K562 (cell line): Measurements from ENCODE around the gene FTSJ1. TPM values are rescaled to one million over a fixed set of nuclear protein-coding genes. Genes with fewer than 3 reads are reported as not detected.
A peak's percentile ranks its signal among the peaks of the same experiment; 100 is the strongest.

ENCODE experiments used
- ATAC-seq: fragments of 200-7000 bp; cut with Tn5 transposase; 3 replicates; pipeline ENCODE4 v1.9.1; 2020; ENCODE audit warnings: moderate library complexity
- BruUV-seq: library from RNA; stranded (reverse); fragments of 400-500 nt; replicated peaks from 2 replicates; lab custom pipeline; 2021; lab: Mats Ljungman, UMichigan
- CTCF ChIA-PET: fragments of 300-600 bp; formaldehyde crosslinking; extraction: SDS; loops from one replicate; lab custom pipeline; 2021; ENCODE audit warnings: low intra/inter-chr PET ratio; lab: Yijun Ruan, JAX
- POLR2A ChIA-PET: fragments of 300-600, 350-650 bp; sonication (Branson Sonifier 250); formaldehyde crosslinking; extraction: SDS; loops from one replicate; lab custom pipeline; 2021; ENCODE audit warnings: antibody characterized with exemption, inconsistent platforms; lab: Yijun Ruan, JAX
- DNase-seq, 4 experiments: peaks; one replicate each; pipeline versions ENCODE4 v3.0.0 to v3.0.0-alpha.2; 2011 to 2018; ENCODE audit warnings: low spot score in 3 of 4, mixed read lengths in 3 of 4; ENCODE audit errors: extremely low read depth in 1 of 4
- FAIRE-seq: peaks from 2 replicates; lab custom pipeline; 2011; peaks lifted over from hg19 to GRCh38; lab: Jason Lieb, UNC
- H2AFZ ChIP-seq: 2 replicates; pipeline ENCODE4 v1.6.0; 2011; ENCODE audit warnings: low read depth, low read length, control low read depth, inconsistent platforms
- H3K27ac ChIP-seq: fragments of 200-600 bp; 3 replicates; pipeline ENCODE4 v1.8.0; 2011; ENCODE audit warnings: low read depth, mild to moderate bottlenecking, control low read depth, inconsistent platforms, low read length, moderate library complexity, mixed read lengths; ENCODE audit errors: extremely low read depth
- H3K27me3 ChIP-seq, 2 experiments: fragments of 300-600 bp in 1 of 2; 2 replicates in 1 of 2; 3 replicates in 1 of 2; pipeline versions ENCODE4 v1.6.0 to v1.8.0; 2011; ENCODE audit warnings: inconsistent platforms in 2 of 2, low read length in 2 of 2, mild to moderate bottlenecking in 1 of 2, mixed read lengths in 1 of 2, moderate library complexity in 1 of 2; ENCODE audit not compliant: control insufficient read depth in 2 of 2, insufficient read depth in 2 of 2
- H3K36me3 ChIP-seq: fragments of 300-600 bp; 3 replicates; pipeline ENCODE4 v1.8.0; 2011; ENCODE audit warnings: mild to moderate bottlenecking, low read length, inconsistent platforms; ENCODE audit not compliant: control insufficient read depth, insufficient read depth
- H3K4me1 ChIP-seq, 2 experiments: fragments of 200-600 bp in 1 of 2; replicated peaks in 1 of 2; 2 replicates in 1 of 2; 3 replicates in 1 of 2; pipeline versions ENCODE4 v1.5.1 to v1.8.0; 2011; ENCODE audit warnings: inconsistent platforms in 2 of 2, low read length in 2 of 2, mild to moderate bottlenecking in 1 of 2, mixed read lengths in 1 of 2, moderate library complexity in 1 of 2; ENCODE audit not compliant: control insufficient read depth in 2 of 2, insufficient read depth in 2 of 2
- H3K4me2 ChIP-seq: 2 replicates; pipeline ENCODE4 v1.6.1; 2011; ENCODE audit warnings: low read length, control low read depth, inconsistent platforms, mixed read lengths; ENCODE audit not compliant: insufficient read depth
- H3K4me3 ChIP-seq: fragments of 200-600 bp; sonication (generic), shearing (Covaris generic); 2 replicates; pipeline ENCODE4 v1.5.1; 2016; ENCODE audit warnings: control low read depth, inconsistent platforms
- H3K79me2 ChIP-seq: fragments of 200-600 bp; 3 replicates; pipeline ENCODE4 v1.8.0; 2011; ENCODE audit warnings: low read length, inconsistent platforms; ENCODE audit not compliant: control insufficient read depth, insufficient read depth
- H3K9ac ChIP-seq, 2 experiments: 2 replicates each; pipeline versions ENCODE4 v1.6.0 to v1.6.1; 2011; ENCODE audit warnings: low read depth in 2 of 2, low read length in 2 of 2, control low read depth in 1 of 2, inconsistent platforms in 1 of 2, mild to moderate bottlenecking in 1 of 2, mixed read lengths in 1 of 2; ENCODE audit not compliant: insufficient read depth in 1 of 2
- H3K9me1 ChIP-seq: one replicate; pipeline ENCODE4 v1.6.0; 2011; ENCODE audit warnings: inconsistent platforms, mild to moderate bottlenecking, low read length, moderate library complexity; ENCODE audit not compliant: control insufficient read depth, insufficient read depth
- H3K9me3 ChIP-seq: replicated peaks from 2 replicates; pipeline ENCODE4 v1.5.1; 2011; ENCODE audit warnings: low read depth, low read length, inconsistent platforms; ENCODE audit not compliant: control insufficient read depth, insufficient read depth
- H4K20me1 ChIP-seq: replicated peaks from 2 replicates; pipeline ENCODE4 v1.6.1; 2011; ENCODE audit warnings: low read length, inconsistent platforms, mixed read lengths; ENCODE audit not compliant: control insufficient read depth, insufficient read depth
- BRD4 ChIP-seq: fragments of 200-600 bp; sonication (generic); IDR thresholded peaks from 2 replicates; pipeline ENCODE4 v1.6.1; 2017; ENCODE audit warnings: inconsistent platforms
- EZH2 ChIP-seq: IDR thresholded peaks from 2 replicates; pipeline ENCODE4 v1.6.1; 2012; ENCODE audit warnings: low read depth, mild to moderate bottlenecking, inconsistent platforms, low read length, borderline replicate concordance
- FOXK2 ChIP-seq, 2 experiments: fragments of 450-650 bp; IDR thresholded peaks in 1 of 2; conservative IDR thresholded peaks in 1 of 2; 2 replicates each; pipeline ENCODE4 v1.6.1; 2016; ENCODE audit warnings: low read depth in 2 of 2, mild to moderate bottlenecking in 1 of 2
- HCFC1 ChIP-seq: IDR thresholded peaks from 2 replicates; pipeline ENCODE4 v1.6.1; 2012; ENCODE audit warnings: low read depth, low read length, improper control_type of control experiment
- KDM1A ChIP-seq, 2 experiments: fragments of 450-650 bp; IDR thresholded peaks; 2 replicates each; pipeline ENCODE4 v1.6.1; 2016; ENCODE audit warnings: mild to moderate bottlenecking in 2 of 2
- PHF8 ChIP-seq: fragments of 200-600 bp; sonication (generic); IDR thresholded peaks from 2 replicates; pipeline ENCODE4 v1.6.1; 2012; ENCODE audit warnings: mixed run types, mild to moderate bottlenecking, inconsistent platforms, low read length, moderate library complexity, borderline replicate concordance
- RBM14 ChIP-seq: fragments of 200-400 bp; formaldehyde crosslinking; IDR thresholded peaks from 2 replicates; pipeline ENCODE4 v1.6.1; 2018; ENCODE audit warnings: low read depth, mild to moderate bottlenecking, low read length, moderate library complexity, borderline replicate concordance; ENCODE audit not compliant: insufficient read depth
- TRIM28 ChIP-seq: fragments of 450-650 bp; IDR thresholded peaks from 2 replicates; pipeline ENCODE4 v1.6.1; 2017
- WGBS: fragments of 100-300 bp; shearing (Covaris generic); methylation state at CpG from one replicate; pipeline ENCODE4 v1.1.6; 2016; ENCODE audit warnings: low coverage, mixed read lengths; ENCODE audit not compliant: insufficient coverage; ENCODE audit errors: missing lambda C conversion rate; 5-methylcytosine and 5-hydroxymethylcytosine counted together
- in situ Hi-C: fragments of 300-500 bp; cut with MboI; formaldehyde crosslinking; loops from 4 replicates; pipeline ENCODE4 v1.15.0; 2018; ENCODE audit warnings: inconsistent platforms, mixed read lengths
- intact Hi-C: fragments of 100-400 bp; cut with micrococcal nuclease; formaldehyde crosslinking; loops from 2 replicates; pipeline ENCODE4 v1.14.2; 2022
- polyA plus RNA-seq, 8 experiments: library from polyadenylated mRNA; depleted of rRNA in 4 of 8; stranded (reverse) in 5 of 8; unstranded in 3 of 8; fragments of >200 nt; fragmentation: Nextera tagmentation in 2 of 8; fragmentation: Illumina TruSeq in 1 of 8; extraction: Ambion mirVana in 2 of 8; extraction: Trizol in 1 of 8; gene quantifications; 2 replicates each; pipeline versions ENCODE4 v1.2.1 to v1.2.3, GENCODE V29; 2011 to 2014; ENCODE audit warnings: inconsistent platforms in 1 of 8, missing spikeins in 1 of 8
- total RNA-seq, 7 experiments: library from RNA; depleted of rRNA in 6 of 7; stranded (reverse); fragments of >200 nt in 6 of 7; fragmentation: Illumina TruSeq in 2 of 7; extraction: Trizol in 2 of 7; gene quantifications; 2 replicates each; pipeline versions ENCODE4 v1.2.1 to v1.2.3, GENCODE V29; 2011 to 2021; ENCODE audit warnings: low replicate concordance in 1 of 7
- TF ChIP-seq, protein P1 (sequence below): sonication (generic); formaldehyde crosslinking; IDR thresholded peaks from 2 replicates; pipeline ENCODE4 v1.8.0; 2022; ENCODE audit warnings: missing genetic modification reagents, mild to moderate bottlenecking, moderate library complexity, borderline replicate concordance
- TF ChIP-seq, protein P2 (sequence below), 2 experiments: fragments of 450-650 bp; IDR thresholded peaks; 2 replicates each; pipeline ENCODE4 v1.6.1; 2016; ENCODE audit warnings: mild to moderate bottlenecking in 2 of 2, borderline replicate concordance in 1 of 2, low read depth in 1 of 2, moderate library complexity in 1 of 2

Gene FTSJ1
- total and polyA plus RNA-seq, 9 of the 15 experiments (the other 6 are each of a cell fraction or from before 2014, with no cell fraction given), result 12.2 to 95.6 (median 71.6) TPM

DNA sequence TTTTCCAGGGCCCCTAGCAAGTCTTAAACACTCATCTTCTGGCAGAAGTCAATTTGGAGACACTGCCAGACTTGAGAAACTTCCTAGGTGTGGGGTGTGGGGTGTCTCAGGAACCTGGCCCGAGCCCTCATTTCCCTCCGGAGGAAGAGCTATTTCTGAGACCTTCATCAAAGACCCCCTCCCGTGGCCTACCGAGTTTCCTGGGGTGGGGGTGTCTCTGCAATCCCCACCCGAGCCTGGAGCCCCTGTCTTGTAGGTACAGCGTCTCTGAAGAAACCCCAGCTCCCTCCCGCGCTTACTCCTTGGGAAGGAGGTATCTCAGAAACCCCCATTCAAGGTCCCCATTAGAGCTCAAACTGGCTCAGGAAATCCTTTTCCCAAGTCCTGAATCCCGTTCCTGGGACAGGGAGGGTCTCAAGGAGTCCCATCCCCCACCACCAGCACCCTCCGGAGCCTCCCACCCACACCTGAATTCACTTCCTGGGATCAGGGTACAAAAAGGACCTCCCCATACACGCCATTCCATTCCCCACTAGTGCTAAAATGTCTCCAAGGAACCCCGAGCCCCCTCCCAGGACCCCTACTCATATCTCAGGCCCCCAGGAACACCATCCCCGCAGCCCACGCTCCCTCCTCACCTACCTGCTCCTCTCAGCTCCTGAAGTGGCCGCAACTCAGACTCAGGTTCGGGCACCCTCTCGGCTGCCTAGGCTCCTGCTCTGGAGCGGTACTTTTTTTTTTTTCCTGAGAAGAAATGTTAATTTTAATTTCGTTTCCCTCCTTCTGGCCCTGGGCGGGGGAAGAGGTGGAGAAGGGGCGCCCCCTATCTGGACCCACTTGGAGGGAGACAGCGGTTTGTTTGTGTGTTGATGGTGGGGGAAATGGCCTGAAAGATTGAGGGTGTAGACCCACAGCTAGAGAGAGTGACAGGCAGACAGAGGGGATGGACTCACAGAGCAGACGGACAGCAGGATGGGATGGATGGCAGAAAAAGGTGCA is 7.0 kb upstream of the FTSJ1 start:
- WGBS, result under 1% methylated on average over 12 of the region's 23 CpGs
- TF ChIP-seq, protein P1, sequence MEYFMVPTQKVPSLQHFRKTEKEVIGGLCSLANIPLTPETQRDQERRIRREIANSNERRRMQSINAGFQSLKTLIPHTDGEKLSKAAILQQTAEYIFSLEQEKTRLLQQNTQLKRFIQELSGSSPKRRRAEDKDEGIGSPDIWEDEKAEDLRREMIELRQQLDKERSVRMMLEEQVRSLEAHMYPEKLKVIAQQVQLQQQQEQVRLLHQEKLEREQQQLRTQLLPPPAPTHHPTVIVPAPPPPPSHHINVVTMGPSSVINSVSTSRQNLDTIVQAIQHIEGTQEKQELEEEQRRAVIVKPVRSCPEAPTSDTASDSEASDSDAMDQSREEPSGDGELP (CRISPR knock-in tag), result peak; percentile 50; the same call in 1 of the 2 replicates
- TF ChIP-seq HCFC1 (no peak), PHF8 (peak; percentile 21; the same call in 1 of the 2 replicates), FOXK2 (conservative IDR thresholded peaks at IDR 0.05 in 1 of 2, IDR thresholded peaks at IDR 0.05 in 1 of 2; ENCODE audit: low read depth in 2 of 2) (peak in 1 of 2 experiments; percentile 45; a peak in 1 of 4 replicates), KDM1A (IDR thresholded peaks at IDR 0.05) (0 out of 4 replicates have a peak, but pooled peaks of 1 of the 2 experiments have one; percentile 11), BRD4 (no peak), EZH2 (no peak), RBM14 (no peak), TRIM28 (no peak)
- TF ChIP-seq, protein P2, sequence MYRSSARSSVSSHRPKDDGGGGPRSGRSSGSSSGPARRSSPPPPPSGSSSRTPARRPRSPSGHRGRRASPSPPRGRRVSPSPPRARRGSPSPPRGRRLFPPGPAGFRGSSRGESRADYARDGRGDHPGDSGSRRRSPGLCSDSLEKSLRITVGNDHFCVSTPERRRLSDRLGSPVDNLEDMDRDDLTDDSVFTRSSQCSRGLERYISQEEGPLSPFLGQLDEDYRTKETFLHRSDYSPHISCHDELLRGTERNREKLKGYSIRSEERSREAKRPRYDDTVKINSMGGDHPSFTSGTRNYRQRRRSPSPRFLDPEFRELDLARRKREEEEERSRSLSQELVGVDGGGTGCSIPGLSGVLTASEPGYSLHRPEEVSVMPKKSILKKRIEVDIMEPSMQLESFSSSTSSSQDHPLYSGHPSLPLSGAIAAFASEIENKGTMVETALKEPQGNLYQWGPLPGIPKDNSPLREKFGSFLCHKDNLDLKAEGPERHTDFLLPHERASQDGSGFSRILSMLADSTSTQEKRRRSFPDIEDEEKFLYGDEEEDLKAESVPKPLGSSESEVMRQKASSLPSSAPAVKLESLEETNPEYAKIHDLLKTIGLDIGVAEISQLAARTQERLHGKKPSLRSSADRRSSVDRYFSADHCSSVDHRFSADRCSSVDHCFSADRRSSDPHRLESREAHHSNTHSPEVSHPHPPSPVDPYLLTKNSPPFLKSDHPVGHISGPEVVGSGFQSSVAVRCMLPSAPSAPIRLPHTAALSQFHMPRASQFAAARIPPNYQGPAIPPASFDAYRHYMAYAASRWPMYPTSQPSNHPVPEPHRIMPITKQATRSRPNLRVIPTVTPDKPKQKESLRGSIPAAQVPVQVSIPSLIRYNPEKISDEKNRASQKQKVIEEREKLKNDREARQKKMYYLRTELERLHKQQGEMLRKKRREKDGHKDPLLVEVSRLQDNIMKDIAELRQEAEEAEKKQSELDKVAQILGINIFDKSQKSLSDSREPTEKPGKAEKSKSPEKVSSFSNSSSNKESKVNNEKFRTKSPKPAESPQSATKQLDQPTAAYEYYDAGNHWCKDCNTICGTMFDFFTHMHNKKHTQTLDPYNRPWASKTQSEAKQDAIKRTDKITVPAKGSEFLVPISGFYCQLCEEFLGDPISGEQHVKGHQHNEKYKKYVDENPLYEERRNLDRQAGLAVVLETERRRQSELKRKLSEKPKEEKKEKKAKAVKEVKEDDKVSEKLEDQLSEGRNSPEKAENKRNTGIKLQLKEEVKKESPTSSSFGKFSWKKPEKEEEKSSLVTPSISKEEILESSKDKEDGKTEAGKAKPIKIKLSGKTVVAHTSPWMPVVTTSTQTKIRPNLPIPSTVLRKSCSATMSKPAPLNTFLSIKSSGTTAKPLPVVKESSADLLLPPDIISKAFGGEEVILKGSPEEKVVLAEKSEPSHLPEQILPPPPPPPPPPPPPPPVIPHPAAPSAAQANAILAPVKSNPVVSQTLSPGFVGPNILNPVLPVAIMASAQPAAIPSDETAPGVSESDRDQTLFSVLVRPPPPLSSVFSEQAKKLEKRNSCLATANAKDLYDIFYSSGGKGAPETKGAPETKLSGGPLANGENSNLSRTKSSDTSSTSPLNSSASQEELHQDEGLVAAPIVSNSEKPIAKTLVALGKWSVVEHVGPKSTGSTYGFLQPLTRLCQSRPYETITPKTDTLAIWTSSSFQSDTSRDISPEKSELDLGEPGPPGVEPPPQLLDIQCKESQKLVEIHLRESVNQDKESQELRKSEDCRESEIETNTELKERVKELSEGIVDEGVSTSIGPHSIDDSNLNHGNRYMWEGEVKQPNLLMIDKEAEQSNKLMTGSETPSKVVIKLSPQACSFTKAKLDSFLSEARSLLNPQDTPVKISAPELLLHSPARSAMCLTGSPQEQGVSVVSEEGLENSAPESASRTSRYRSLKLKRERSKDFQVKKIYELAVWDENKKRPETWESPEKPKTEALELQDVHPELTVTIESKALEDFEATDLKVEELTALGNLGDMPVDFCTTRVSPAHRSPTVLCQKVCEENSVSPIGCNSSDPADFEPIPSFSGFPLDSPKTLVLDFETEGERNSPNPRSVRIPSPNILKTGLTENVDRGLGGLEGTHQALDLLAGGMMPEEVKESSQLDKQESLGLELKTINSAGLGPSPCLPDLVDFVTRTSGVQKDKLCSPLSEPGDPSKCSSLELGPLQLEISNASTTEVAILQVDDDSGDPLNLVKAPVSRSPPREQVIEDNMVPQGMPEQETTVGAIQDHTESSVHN (IDR thresholded peaks at IDR 0.05; ENCODE audit: borderline replicate concordance in 1 of 2, low read depth in 1 of 2), result no peak

More for the DNA sequence above, 7.0 kb upstream of the FTSJ1 start:
- H3K4me2 ChIP-seq, result peak overlapping the region; percentile 94
- in situ Hi-C loops, result no loop called here
- peak overlapping the region; percentile 86 for H2AFZ ChIP-seq
- intact Hi-C loops, result loop anchor here (5.0 kb wide), 1 partner anchor 212 kb away; the partner anchor contains the start of gene SSX1
- H3K27me3 ChIP-seq, result no peaks in the 10 kb centered on the region
- peaks cover 54% of the 10 kb centered on the region for H3K79me2 ChIP-seq
- H3K9me3 ChIP-seq, result no peaks in the 10 kb centered on the region
- H4K20me1 ChIP-seq, result no peaks in the 10 kb centered on the region
- no peaks in the 10 kb centered on the region for H3K9me1 ChIP-seq
- peak; percentile 59 for ATAC-seq
- H3K9ac ChIP-seq, result peak overlapping the region; percentile 94 to 96
- peak overlapping the region; percentile 78 for H3K4me3 ChIP-seq
- peaks cover 29% of the 10 kb centered on the region for H3K36me3 ChIP-seq
- FAIRE-seq, result peak; percentile 92
- POLR2A ChIA-PET, result interaction anchor here (0.7 to 1.9 kb wide), 2 partner anchors 11 to 12 kb away, joined by 3 to 8 read pairs; no protein-coding TSS in a partner anchor
- DNase-seq, result peak; percentile 40 to 78 (median 58)
- peaks cover 31 to 54% of the 10 kb centered on the region in 2 experiments; a peak in 4 of 5 replicates for H3K4me1 ChIP-seq
- TSS peak; percentile 44 for BruUV-seq
- CTCF ChIA-PET, result no interaction called here
- H3K27ac ChIP-seq, result peak overlapping the region; percentile 91
